Activated CD4-positive, CD25-positive, alpha-beta regulatory T cell treated with anti-CD3 and anti-CD28 coated beads, Interleukin-2, amount 50 U/mL, for 72 hours (primary cell): Measurements from ENCODE around the gene SPIN1.
"Not testable (repeated sequence)": the region's sequence is repeated elsewhere in the genome, so short reads cannot be mapped to it uniquely, and the experiment has no call there.

Experiments
- DNase-seq: peaks from one replicate; pipeline ENCODE4 v3.0.0; 2021

SPIN1 gene

GRCh38 chr9:88388203-88388885 is at the start of gene SPIN1:
Gene SPIN1 (plus strand): TSS chr9:88388444. CDS start chr9:88426540, 38,096 bp downstream.
- peak; percentile 89 for DNase-seq

GRCh38 chr9:88339317-88339716 is 48.9 kb upstream of the SPIN1 start:
- DNase-seq, result no peak

DNA sequence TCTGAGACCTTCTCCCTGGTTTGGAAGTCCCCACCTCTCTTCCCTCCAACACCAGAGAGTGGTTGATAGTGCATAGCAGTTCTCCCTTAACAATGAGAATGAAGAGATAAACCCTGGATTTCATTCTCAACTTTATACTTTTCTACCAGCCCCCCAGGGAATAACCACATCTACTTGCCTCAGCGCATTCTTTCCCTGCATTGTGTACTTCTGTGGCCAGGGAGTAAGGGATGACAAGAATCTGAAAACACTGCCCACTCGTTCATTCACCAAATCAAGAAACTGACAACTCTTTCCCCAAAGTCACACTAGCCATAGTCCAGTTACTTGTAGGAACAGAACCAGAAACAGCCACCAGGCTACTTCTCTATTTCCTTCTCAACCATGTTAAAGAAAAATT is 46.0 kb upstream of the SPIN1 start:
- no peak for DNase-seq

DNA sequence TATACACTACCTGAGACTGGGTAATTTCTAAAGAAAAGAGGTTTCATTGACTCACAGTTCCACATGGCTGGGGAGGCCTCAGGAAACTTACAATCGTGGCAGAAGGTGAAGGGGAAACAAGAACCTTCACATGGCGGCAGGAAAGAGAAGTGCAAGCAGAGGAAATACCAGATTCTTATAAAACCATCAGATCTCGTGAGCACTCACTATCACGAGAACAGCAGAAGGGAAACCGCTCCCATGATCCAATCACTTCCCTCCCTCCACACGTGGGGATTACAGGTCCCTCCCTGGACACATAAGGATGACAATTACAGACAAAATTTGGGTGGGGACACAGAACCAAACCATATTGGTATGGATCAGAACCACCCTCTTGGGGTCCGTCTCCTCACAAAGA is 44.2 kb upstream of the SPIN1 start:
- DNase-seq, result no peak

DNA sequence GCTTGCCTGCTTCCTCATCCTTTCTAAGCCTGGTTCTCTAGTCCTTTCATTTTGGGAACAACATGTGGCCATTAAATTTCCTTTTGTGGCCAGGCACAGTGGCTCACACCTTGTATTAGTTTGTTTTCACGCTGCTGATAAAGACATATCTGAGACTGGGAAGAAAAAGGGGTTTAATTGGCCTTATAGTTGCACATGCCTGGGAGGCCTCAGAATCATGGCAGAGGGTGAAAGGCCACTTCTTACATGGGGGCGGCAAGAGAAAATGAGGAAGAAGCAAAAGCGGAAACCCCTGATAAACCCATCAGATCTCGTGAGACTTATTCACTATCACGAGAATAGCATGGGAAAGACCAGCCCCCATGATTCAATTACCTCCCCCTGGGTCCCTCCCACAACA is 37.9 kb upstream of the SPIN1 start:
- not testable (repeated sequence) for DNase-seq

DNA sequence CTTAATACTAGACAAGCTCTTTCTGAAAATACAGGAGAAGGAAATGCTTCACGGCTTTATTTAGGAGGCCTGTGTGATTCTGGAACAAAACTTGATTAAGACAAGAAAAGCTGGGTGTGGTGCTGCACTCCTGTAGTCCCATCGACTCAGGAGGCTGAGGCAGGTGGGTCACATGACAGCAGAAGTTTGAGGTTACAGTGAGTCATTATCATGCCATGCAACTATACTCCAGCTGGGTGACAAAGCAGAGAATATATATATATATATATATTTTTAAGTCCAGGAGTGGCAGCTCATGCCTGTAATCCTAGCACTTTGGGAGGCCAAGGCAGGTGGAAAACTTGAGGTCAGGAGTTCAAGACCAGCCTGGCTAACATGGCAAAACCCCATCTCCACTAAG is 33.1 kb upstream of the SPIN1 start:
- DNase-seq, result no peak

DNA sequence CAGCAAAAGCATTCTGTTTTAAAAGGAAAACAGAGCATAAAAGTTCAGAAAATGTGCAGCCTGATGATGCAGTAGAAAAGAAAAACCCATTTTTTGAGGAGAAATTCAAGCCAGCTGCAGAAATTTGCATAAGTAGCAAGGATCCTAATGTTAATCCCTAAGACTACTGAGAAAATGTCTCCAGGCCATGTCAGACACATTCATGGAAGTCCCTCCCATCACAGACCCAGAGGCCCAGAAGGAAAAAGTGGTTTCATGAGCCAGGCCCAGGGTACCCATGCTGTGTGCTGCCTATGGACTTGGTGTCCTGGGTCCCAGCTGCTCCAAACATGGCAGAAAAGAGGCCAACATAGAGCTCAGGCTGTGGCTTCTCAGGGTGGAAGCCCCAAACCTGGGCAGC is 31.0 kb upstream of the SPIN1 start:
- not testable (repeated sequence) for DNase-seq

GRCh38 chr9:88358723-88359122 is 29.5 kb upstream of the SPIN1 start:
- no peak for DNase-seq

DNA sequence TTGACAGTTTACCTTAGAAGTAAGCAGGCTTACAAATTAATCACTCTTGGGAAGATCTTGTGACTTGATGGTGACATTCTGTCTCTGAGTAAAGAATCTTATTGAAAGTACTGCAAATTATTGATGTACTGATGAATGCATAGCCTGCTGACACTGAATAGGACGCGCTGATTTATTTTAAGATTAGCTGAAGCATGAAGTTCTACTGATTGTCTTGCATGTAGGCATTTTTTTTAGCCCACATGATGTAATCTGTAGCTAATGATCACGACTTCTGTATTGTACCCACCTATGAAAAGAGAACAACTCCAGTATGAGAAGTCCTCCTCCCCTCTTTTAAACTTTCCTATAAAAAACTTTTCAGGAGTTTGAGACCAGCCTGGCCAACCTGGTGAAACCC is 28.3 kb upstream of the SPIN1 start:
- DNase-seq, result no peak

DNA sequence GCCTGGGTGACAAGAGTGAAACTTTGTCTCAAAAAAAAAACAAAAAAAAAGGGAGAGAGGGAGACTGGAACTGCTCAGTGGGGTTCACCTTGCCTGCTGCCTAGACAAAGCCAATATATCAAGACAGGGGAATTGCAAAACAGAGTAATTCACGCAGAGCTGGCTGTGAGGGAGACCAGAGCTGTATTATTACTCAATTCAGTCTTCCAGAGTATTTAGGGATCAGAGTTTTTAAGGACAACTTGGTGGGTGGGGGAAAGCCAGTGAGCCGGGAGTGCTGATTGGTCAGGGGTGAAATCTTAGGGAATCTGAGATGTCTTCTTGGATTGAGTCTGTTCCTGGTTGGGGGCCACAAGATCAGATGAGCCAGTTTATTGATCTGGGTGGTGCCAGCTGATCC is 25.6 kb upstream of the SPIN1 start:
- no peak for DNase-seq

GRCh38 chr9:88363661-88364060 is 24.6 kb upstream of the SPIN1 start:
- DNase-seq, result no peak

DNA sequence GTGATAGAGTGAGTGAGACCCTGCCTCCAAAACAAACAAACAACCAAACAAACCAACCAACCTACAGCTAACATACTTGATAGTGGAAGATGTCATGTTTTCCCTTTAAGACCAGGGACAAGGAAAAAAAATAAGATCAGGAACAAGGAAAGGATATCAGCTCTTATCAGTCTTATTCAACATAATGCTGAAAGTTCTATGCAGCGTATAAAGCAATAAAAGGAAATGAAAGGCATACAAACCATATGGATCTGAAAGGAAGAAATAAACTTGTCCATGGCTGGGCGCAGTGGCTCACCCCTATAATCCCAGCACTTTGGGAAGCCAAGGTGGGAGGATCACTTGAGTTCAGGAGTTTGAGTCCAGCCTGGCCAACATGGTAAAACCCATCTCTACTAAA is 23.5 kb upstream of the SPIN1 start:
- no peak for DNase-seq

DNA sequence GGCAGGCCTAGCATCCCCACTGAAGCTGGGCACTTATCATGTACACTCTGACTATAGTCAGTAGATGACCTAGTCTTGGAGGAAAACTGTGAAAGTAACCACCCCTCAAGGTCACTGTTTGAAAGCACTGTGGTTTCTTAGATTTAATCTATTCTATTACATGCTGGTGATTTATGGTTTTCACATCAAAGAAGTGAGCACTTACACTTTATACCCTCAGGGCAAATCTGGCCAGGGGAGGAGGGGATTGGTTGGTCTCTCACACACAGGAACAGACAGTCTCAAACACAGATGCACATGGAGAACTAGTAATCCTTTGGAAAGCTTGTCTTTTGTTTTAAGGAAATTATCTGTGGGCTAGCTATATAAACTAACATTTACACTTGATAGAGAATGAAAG is 17.9 kb upstream of the SPIN1 start:
- no peak for DNase-seq

- DNase-seq, result no peak
Measured at GRCh38 chr9:88372103-88372654, 16.1 kb upstream of the SPIN1 start.

GRCh38 chr9:88373045-88373444 is 15.2 kb upstream of the SPIN1 start:
- DNase-seq, result no peak

DNA sequence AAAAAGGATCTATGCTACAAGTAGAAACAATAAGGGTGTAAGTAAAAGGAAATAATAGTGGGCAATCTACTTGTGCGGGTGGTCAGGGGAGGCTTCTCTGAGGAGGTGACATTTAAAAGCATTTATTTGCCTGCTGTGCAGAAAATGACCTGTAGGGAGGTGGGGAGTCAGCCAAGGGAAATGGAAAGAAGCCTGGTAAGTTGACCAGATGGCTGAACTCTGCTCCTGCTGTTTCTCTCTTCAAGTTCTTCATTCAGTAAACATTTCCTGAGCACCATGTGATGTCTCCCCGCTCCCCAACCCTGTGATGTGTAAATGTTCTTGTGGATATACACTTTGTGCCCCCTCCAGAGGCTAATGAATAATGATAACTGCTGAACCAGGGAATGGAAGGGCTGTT is 9.9 kb upstream of the SPIN1 start:
- no peak for DNase-seq

DNA sequence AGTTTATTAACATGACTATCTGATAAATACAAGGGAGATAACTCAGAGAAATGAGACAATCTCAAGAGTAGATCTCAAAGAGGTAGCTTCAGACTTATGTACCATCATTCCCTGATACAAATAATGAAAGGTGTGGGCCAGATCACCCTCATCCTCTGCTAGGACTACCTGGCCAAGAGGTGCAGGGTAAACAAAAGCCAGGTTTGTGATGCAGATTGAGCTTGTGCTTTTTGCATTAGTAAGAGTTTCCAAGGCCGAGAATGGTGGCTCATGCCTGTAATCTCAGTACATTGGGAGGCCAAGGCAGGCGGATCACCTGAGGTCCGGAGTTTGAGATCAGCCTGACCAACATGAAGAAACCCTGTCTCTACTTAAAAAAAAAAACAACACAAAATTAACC is 8.9 kb upstream of the SPIN1 start:
- no peak for DNase-seq

- no peak for DNase-seq
Measured at GRCh38 chr9:88380118-88380517, 8.1 kb upstream of the SPIN1 start.

DNA sequence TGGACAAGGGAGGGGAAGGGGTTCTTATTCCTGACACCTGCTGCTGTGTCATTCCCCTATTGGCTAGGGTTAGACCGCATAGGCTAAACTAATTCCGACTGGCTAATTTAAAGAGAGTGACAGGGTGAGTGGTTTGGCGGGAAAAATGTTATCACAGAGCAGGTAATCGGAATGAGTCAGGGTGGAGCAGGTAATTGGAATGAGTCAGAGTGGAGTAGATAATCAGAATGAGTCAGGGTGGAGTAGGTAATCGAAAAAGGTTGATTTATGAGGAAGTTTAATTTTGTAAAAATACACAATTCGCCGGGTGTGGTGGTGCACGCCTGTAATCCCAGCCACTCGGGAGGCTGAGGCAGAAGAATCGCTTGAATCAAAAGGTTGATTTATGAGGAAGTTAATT is 6.9 kb upstream of the SPIN1 start:
- not testable (repeated sequence) for DNase-seq

GRCh38 chr9:88383176-88383575 is 5.1 kb upstream of the SPIN1 start:
- no peak for DNase-seq

GRCh38 chr9:88386137-88386536 is 2.1 kb upstream of the SPIN1 start:
- DNase-seq, result not testable (repeated sequence)

DNA sequence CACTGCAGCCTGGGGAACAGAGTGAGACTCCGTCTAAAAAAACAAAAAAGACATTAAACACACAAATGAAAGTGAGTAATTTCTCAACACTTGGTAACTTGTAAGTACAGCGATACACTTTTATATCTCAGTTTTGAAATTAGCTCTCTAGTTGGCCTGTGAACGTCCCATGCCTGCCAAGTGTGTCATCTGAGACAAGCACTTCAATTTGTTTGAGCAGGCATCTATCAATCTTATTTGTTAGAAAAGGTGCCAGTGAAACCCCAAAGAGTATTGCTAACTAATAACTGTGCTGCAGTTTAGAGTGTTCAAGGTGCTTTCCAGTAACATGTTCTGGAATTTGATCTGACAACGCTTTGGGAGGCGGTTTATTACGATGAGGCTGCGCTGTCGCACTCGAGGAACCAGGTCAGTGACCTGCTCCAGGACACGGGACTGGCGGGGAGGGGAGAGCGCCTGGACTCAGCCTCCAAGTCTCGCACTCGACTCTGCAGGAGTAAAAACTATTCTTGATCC is 1.1 kb upstream of the SPIN1 start:
- no peak for DNase-seq

GRCh38 chr9:88387552-88388202 is 567 bp upstream of the SPIN1 start:
- DNase-seq, result peak; percentile 40

GRCh38 chr9:88388886-88389605 is 802 bp downstream of the SPIN1 start:
- DNase-seq, result peak; percentile 53
